ENCODE results near the gene RRP15. TPM values are rescaled to one million over a fixed set of nuclear protein-coding genes. Genes with fewer than 3 reads are reported as not detected.

Gene RRP15, protein sequence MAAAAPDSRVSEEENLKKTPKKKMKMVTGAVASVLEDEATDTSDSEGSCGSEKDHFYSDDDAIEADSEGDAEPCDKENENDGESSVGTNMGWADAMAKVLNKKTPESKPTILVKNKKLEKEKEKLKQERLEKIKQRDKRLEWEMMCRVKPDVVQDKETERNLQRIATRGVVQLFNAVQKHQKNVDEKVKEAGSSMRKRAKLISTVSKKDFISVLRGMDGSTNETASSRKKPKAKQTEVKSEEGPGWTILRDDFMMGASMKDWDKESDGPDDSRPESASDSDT
- 2.3 and 7.3 TPM in 2 replicates for total RNA-seq

GRCh38 chr1:218284917-218285635 is at the start of gene RRP15:
RRP15 (plus strand) TSS chr1:218285293; CDS start chr1:218285317, 24 bp downstream.

DNA sequence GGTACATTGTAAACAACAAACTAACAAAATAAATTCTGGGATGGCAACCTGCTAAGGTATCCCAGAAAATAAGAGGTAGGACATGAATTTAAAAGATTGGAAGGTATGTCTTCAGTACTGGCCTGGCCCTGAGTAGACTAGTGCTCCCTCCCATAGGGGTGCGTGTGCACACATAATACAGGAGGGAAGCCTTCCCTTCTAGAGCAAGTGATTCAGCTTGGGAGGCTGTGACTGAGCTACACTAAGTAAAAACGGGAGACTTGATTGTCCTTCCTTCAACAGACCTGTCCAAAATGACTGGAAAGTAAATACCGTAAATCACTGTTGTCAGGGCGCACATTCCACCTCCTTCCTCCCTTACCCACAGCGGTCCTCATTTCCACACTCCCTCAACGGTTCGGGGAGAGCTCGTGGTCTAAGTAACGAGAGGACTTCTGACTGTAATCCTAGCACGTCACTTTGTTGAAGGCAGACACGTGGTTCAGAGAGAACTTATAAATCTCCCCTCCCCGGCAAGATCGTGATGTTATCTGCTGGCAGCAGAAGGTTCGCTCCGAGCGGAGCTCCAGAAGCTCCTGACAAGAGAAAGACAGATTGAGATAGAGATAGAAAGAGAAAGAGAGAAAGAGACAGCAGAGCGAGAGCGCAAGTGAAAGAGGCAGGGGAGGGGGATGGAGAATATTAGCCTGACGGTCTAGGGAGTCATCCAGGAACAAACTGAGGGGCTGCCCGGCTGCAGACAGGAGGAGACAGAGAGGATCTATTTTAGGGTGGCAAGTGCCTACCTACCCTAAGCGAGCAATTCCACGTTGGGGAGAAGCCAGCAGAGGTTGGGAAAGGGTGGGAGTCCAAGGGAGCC is 60.0 kb downstream of the RRP15 start, which contains the start of gene TGFB2:
TSS of gene TGFB2 (plus strand) at position 523 of the 859 bp plus-strand sequence. CDS start 1,366 bp downstream, outside the sequence.

Other genes with a start within 250 kb of the RRP15 start
- gene TGFB2, start 60.0 kb downstream of the RRP15 start, total RNA-seq, result 2.3 and 3.0 TPM in 2 replicates

All from myometrial cell (primary cell).